GM18907 (cell line): ENCODE data around the gene GAGE12H.
"Not testable (repeated sequence)": the region's sequence is repeated elsewhere in the genome, so short reads cannot be mapped to it uniquely, and the experiment has no call there.

Experiments used
- ATAC-seq: cut with Tn5 transposase; IDR thresholded peaks from one replicate; pipeline ENCODE4 v1.9.1; 2021; ENCODE audit warnings: mild to moderate bottlenecking, moderate library complexity; ENCODE audit not compliant: unreplicated experiment

Gene GAGE12H, protein sequence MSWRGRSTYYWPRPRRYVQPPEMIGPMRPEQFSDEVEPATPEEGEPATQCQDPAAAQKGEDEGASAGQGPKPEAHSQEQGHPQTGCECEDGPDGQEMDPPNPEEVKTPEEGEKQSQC

DNA sequence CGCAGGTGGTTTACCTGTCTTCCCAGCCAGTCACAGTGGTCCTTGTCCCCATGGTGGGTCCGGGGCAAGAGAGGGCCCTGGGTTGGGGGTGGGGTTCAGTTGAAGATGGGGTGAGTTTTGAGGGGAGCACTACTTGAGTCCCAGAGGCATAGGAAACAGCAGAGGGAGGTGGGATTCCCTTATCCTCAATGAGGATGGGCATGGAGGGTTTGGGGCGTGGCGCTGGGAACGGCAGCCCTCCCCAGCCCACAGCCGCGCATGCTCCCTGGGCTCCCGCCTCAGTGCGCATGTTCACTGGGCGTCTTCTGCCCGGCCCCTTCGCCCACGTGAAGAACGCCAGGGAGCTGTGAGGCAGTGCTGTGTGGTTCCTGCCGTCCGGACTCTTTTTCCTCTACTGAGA, at the start of gene GAGE12H:
Gene GAGE12H, plus strand, starts transcription at position 301 of the 400 bp plus-strand sequence. CDS start 1,155 bp downstream, outside the sequence.
- not testable (repeated sequence) for ATAC-seq

DNA sequence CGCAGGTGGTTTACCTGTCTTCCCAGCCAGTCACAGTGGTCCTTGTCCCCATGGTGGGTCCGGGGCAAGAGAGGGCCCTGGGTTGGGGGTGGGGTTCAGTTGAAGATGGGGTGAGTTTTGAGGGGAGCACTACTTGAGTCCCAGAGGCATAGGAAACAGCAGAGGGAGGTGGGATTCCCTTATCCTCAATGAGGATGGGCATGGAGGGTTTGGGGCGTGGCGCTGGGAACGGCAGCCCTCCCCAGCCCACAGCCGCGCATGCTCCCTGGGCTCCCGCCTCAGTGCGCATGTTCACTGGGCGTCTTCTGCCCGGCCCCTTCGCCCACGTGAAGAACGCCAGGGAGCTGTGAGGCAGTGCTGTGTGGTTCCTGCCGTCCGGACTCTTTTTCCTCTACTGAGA, 47.9 kb upstream of the GAGE12H start, which contains the start of gene GAGE12C:
Gene GAGE12C, plus strand, starts transcription at position 301 of the 400 bp plus-strand sequence. CDS start 1,155 bp downstream, outside the sequence.
- not testable (repeated sequence) for ATAC-seq

DNA sequence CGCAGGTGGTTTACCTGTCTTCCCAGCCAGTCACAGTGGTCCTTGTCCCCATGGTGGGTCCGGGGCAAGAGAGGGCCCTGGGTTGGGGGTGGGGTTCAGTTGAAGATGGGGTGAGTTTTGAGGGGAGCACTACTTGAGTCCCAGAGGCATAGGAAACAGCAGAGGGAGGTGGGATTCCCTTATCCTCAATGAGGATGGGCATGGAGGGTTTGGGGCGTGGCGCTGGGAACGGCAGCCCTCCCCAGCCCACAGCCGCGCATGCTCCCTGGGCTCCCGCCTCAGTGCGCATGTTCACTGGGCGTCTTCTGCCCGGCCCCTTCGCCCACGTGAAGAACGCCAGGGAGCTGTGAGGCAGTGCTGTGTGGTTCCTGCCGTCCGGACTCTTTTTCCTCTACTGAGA, 38.3 kb upstream of the GAGE12H start, which contains the start of gene GAGE12D:
Gene GAGE12D, plus strand, starts transcription at position 301 of the 400 bp plus-strand sequence. CDS start 1,155 bp downstream, outside the sequence.
- not testable (repeated sequence) for ATAC-seq

DNA sequence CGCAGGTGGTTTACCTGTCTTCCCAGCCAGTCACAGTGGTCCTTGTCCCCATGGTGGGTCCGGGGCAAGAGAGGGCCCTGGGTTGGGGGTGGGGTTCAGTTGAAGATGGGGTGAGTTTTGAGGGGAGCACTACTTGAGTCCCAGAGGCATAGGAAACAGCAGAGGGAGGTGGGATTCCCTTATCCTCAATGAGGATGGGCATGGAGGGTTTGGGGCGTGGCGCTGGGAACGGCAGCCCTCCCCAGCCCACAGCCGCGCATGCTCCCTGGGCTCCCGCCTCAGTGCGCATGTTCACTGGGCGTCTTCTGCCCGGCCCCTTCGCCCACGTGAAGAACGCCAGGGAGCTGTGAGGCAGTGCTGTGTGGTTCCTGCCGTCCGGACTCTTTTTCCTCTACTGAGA, 28.8 kb upstream of the GAGE12H start, which contains the start of gene GAGE12E:
Gene GAGE12E, plus strand, starts transcription at position 301 of the 400 bp plus-strand sequence. CDS start 1,155 bp downstream, outside the sequence.
- not testable (repeated sequence) for ATAC-seq

DNA sequence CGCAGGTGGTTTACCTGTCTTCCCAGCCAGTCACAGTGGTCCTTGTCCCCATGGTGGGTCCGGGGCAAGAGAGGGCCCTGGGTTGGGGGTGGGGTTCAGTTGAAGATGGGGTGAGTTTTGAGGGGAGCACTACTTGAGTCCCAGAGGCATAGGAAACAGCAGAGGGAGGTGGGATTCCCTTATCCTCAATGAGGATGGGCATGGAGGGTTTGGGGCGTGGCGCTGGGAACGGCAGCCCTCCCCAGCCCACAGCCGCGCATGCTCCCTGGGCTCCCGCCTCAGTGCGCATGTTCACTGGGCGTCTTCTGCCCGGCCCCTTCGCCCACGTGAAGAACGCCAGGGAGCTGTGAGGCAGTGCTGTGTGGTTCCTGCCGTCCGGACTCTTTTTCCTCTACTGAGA, 19.2 kb upstream of the GAGE12H start, which contains the start of gene GAGE12F:
Gene GAGE12F, plus strand, starts transcription at position 301 of the 400 bp plus-strand sequence. CDS start 1,155 bp downstream, outside the sequence.
- ATAC-seq: not testable (repeated sequence)

DNA sequence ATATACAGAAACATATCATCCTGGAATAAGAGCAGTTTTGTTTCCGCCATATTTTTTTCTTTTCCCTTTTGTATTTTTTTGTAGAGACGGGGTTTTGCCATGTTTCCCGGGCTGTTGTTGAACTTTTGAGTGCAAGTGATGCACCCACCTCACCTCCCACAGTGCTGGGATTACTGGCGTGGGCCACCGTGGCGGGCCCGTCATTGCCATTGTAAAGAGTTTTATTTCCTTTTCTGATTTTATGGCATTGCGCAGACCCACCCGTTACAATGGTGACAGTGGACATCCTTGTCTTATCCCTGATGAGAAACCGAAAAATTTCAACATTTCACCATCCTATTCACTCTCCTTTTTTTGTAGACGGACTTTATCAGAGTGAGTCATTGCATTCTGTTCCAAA, 11.0 kb upstream of the GAGE12H start:
- not testable (repeated sequence) for ATAC-seq

DNA sequence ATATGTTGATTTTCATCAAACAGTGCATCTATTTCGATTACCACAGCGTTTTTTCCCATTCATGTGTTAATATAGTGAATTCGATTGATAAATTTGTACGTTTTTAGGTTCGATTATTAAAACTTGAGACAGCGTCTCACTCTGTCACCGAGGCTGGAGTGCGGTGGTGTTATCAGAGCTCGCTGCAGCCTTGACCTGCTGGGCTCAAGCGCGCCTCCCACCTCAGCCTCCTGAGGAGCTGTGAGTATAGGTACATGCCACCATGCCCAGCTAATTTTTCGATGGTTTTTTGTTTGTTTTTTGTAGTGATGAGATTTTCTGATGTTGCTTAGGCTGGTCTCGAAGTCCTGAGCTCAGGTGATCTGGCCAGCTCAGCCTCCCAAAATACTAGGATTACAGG, 10.6 kb upstream of the GAGE12H start:
- ATAC-seq: not testable (repeated sequence)

DNA sequence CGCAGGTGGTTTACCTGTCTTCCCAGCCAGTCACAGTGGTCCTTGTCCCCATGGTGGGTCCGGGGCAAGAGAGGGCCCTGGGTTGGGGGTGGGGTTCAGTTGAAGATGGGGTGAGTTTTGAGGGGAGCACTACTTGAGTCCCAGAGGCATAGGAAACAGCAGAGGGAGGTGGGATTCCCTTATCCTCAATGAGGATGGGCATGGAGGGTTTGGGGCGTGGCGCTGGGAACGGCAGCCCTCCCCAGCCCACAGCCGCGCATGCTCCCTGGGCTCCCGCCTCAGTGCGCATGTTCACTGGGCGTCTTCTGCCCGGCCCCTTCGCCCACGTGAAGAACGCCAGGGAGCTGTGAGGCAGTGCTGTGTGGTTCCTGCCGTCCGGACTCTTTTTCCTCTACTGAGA, 9.6 kb upstream of the GAGE12H start, which contains the start of gene GAGE12G:
Gene GAGE12G, plus strand, starts transcription at position 301 of the 400 bp plus-strand sequence. CDS start 1,155 bp downstream, outside the sequence.
- not testable (repeated sequence) for ATAC-seq

DNA sequence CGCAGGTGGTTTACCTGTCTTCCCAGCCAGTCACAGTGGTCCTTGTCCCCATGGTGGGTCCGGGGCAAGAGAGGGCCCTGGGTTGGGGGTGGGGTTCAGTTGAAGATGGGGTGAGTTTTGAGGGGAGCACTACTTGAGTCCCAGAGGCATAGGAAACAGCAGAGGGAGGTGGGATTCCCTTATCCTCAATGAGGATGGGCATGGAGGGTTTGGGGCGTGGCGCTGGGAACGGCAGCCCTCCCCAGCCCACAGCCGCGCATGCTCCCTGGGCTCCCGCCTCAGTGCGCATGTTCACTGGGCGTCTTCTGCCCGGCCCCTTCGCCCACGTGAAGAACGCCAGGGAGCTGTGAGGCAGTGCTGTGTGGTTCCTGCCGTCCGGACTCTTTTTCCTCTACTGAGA, 9.4 kb downstream of the GAGE12H start, which contains the start of gene GAGE2A:
Gene GAGE2A, plus strand, starts transcription at position 301 of the 400 bp plus-strand sequence. CDS start 1,155 bp downstream, outside the sequence.
- ATAC-seq: not testable (repeated sequence)

DNA sequence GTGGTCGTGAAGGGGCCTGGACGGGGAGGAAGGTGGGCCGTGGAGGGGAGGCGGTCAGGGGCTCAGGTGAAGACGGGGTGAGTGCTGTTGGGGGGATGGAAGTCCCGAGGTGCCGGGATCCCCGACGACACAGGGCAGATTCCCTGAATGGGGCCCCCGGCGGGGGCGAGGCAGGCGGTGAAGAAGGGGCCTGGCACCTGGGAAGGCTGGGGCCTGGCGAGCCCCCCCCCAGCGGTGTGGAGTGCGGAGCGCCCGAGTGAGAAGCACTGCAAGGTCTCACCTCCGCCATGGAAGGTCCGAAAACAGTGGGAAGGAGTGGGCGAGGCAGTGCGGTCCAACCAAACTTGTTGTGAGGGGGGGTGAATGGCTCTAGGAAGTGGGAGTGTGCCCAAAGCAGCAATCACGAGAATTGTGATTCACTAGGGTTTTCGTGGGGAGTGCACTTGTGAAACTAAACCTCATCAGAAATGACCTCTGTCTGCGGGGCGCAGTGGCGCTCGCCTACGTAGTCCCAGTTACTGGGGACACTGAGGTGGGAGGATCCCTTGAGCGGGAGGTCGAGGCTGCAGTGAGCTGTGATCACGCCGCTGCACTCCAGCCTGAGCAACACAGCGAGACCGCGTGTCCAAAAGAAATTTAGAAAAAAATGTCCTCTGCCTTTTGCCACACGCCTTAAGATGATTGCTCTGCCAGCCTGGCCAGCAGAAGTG, 10.2 kb downstream of the GAGE12H start:
- not testable (repeated sequence) for ATAC-seq

DNA sequence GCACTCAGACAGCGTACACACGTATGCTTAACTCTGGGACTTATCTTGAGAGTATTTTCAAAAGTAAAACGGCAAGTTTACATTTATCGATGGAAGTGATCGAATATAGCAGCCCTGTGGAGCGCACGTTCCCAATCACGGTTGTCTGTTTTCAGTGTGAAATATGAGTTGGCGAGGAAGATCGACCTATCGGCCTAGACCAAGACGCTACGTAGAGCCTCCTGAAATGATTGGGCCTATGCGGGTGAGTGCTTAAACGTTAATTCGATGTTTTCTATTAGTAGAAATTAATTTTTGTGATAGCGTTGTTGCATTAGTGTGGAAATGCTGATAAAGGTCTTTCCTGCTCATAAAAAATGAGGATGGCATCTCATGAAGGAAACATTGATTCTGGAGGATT, 10.7 kb downstream of the GAGE12H start:
- ATAC-seq: not testable (repeated sequence)

DNA sequence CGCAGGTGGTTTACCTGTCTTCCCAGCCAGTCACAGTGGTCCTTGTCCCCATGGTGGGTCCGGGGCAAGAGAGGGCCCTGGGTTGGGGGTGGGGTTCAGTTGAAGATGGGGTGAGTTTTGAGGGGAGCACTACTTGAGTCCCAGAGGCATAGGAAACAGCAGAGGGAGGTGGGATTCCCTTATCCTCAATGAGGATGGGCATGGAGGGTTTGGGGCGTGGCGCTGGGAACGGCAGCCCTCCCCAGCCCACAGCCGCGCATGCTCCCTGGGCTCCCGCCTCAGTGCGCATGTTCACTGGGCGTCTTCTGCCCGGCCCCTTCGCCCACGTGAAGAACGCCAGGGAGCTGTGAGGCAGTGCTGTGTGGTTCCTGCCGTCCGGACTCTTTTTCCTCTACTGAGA, 19.0 kb downstream of the GAGE12H start, which contains the start of gene GAGE1:
Gene GAGE1, plus strand, starts transcription at position 301 of the 400 bp plus-strand sequence. CDS start 1,155 bp downstream, outside the sequence.
- not testable (repeated sequence) for ATAC-seq

DNA sequence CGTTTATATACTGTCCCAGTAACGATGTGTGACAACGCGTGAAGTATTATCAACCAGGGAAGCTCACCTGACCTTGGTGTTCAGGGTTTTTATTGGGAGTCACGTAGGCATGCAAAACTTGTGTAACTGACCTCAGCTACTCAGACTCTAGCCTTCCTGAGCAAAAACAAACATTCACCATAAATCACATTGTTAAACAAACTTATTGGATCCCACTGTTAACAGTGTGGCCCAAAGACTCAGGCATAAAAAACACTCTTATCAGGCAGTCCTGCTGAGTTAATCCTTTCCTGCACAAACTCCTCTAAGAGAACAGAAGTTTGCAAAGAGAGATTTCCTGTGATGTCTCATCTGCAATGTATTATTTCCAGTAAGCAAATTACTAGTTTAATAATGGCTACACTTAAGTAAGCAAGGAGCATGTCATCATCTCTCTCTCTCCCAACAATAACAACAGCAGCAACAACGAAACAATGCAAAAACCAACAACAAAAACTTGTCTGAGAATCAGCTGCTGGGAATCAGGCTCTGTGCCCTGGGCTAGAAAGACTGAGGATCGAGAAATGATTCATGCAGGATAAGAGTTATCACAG, 31.1 kb downstream of the GAGE12H start:
- no peak for ATAC-seq

DNA sequence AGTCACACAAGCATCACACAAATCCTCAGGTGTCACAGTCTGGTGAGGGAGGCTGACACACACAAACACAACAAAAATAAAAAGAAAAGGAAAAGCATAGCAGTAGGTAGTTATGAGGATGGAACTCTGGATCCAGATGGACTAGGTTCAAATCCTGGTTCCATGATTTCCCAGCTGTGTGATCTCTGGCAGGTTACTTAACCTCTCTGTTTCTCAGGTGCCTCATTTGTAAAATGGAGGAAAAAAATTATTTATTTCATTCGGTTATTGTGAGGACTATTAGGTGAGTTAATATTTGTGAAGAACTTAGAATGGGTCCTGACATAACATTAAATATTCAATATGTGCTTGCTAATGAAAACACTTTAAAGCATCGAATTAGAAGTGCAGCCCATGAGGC, 38.8 kb downstream of the GAGE12H start:
- ATAC-seq: no peak

DNA sequence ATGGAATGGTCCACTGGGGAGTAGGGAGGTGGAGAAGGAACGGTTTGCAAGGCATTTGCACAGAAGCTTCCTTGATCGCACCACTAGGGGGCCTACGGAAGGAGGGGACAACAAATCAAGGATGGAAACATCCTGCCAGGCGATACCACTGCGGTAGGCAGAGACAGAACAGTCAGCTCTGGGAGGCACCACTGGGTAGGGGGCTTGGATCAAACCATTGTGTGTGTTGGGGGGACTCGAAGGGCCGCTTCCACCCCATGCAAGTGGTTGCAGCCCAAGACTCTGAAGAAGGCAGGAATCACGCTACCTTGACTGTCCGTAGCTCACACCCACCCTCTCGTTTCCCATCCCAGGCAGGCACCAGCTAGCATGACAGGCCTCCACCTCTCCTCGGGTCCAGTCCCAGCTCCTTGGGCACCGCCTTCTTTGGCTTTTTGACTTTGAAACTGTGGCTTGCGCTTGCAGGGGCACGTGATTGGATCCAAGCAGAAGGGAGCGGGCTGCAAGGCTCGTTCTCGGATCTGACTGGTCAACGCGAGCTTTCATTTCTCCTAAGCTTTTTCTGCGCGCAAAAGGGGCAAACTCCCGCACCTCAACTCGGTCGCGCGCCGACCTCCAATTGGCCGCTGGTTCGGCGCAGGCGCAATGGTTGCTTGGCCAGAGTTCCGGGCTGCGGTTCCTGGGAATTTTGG, 47.5 kb downstream of the GAGE12H start:
- ATAC-seq: no peak
